CD4-positive, alpha-beta T cell treated with Interleukin-2 at 100 ng/mL for 4 hours (primary cell): ENCODE results near the gene BNIP1.

Experiments used
- DNase-seq: peaks from one replicate; pipeline ENCODE4 v3.0.0-alpha.2; 2020; ENCODE audit warnings: low spot score

Gene BNIP1

DNA sequence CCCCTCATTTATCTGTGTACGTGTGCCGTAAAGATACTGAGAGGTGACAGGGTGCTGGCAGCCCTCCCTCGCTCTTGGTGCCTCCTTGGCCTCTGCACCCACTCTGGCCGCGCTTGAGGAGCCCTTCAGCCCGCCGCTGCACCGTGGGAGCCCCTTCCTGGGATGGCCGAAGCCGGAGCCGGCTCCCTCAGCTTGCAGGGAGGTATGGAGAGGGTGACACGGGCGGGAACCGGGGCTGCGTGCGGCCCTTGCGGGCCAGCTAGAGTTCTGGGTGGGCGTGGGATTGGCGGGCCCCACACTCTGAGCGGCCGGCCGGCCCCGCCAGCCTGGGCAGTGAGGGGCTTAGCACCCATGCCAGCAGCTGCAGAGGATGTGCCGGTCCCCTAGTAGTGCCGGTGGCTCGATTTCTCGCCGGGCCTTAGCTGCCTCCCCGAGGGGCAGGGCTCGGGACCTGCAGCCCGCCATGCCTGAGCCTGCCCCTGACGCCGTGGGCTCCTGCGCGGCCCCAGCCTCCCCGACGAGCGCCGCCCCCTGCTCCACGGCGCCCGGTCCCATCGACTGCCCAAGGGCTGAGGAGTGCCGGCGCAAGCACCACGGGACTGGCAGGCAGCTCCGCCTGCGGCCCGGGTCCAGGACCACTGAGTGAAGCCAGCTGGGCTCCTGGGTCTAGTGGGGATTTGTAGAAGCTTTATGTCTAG, 69.1 kb downstream of the BNIP1 start:
- DNase-seq, result no peak
